IPS-NIHi7 (cell line): ENCODE results near the gene PTPRD.

ENCODE experiments used
- DNase-seq: peaks from one replicate; pipeline ENCODE4 v3.0.0; 2012; ENCODE audit warnings: mixed read lengths; ENCODE audit errors: extremely low spot score

Gene PTPRD

DNA sequence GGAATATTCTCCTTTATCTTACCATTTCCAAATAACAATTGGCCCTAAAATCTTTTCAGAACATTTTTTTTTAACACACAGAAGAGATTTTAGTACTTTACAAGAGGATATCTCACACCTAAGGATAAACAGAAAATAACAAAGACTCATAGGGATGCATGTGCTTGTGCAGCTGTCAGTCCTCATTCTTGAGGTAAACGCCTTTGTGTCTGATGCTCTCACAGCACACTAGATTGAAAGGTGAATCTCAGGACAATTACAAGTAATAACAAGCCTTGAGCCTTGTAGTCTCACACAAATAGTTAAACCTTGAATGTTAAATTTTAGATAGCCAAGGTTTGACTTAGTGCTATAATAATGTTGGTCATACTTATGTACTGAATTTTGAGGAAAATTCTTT lies 439.2 kb downstream of the PTPRD start:
- no peak for DNase-seq

DNA sequence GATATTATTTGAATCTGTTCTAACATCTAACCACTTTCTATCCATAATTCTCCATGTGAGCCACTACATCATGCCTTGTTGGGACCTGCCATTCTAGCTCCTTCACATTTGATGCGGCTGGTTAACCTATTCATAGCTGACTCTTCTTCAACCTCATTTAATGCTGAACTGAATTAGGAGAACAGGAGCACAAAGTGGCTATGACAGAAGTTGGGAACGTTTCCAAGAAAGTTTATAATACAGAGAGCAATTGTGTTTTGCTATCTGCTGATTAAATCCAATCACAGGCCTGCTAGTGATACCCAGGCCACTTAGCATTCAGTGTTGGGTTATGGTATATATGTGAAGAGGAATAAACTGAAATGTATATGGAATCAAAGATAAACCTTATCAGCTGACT lies 440.3 kb downstream of the PTPRD start:
- DNase-seq, result no peak

DNA sequence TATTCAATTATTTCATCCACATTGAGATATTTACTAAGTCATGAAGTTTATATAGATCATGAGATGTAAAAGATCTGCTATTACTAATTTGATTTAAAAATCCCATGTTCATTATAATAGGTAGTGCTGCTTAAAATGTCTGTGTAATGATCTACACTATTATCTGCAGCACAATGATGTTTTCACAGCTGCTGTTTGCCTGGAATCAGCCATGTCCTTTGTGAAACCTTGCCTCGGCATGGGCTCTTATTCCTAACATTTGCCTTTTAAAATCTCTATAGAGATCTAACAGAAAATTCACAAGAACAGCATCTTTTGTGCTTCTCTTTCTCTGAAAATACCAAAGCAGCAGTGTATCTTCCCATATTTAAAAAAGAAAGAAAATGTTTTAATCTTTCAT lies 444.6 kb downstream of the PTPRD start:
- DNase-seq, result no peak

DNA sequence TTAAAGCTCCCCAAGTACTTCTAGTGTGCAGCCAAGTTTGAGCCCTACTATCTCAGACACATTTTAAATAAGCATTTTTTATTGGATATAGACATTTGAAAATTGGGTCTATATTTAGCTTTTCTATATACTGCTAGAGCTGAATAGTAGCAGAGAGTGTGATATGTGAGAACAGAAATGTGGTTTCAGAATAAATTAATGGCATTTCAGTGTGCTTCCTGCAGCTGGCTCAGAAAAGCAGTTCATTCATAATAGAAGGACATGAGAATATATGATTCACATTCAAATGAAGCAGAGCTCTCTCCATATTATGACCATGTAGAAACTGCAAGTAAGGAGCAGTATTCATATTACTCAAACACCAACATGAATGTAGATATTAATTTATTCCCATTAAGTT lies 464.0 kb downstream of the PTPRD start:
- no peak for DNase-seq

DNA sequence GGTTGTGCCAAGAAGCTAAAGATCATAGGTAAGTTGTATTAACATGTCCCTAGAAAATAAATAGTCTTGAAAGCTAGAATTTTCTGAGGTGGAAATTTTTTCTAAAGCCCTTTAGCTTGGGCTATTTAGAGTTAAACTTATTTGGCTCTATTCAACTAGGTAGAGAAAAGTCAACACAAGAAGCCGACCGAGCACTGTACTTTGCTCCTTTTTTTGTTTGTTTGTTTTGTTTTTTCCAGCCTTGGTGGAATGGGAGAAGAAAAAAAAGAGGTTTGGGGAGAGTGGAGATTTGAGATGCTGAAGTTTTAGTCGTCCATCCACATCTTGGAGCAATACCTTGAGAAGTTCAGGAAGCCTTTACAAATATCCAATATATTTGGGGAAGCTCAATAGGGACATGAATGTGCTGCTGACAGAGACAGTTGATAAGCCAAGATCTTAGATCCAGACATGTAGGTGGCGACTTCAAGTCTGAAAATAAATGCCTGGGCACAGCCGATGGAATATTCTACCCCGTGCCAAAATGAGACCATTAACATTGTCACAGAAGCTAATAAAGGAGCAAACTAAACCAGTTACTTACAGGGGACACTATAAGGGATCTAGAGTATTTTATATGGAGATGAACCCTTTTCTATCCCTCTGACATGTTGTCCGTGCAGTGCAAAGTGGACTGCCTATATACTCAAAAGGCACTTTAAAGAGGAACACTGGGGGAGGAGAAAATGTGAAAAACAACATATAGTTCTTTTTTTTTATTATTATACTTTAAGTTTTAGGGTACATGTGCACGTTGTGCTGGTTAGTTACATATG lies 466.1 kb downstream of the PTPRD start:
- no peak for DNase-seq

DNA sequence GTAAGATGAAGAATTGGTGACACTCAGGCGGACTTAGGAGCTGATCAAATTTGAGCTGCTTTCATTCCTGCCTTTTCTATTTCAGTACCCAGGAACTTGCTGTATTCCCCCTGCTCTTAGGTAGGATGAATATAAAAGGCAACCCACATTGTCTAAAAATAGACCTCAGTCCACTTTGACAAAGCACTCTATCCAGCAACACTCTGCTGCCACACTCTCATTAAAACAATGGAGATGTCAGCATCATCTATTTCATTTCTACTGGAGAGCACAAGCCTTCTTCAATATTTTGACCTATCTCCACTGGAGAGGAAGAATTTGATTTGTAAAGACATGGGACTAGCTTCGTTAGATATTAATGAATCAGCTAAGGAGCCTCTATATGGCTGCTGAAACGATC lies 468.4 kb downstream of the PTPRD start:
- no peak for DNase-seq

DNA sequence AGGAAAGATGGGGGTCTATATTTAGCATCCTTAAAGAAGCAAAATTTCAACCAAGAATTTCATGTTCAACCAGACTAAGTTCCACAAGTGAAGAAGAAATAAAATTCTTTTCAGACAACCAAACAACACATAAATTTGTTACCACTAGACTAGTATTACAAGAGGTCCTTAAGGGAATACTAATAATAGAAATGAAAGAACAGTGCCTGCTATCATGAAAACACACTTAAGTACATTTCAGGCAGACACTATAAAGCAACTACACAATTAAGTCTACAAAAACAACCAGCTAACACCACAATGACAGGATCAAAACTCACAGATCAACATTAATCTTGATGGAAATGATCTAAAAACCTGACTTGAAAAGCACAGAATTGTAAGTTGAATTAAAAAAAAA lies 477.2 kb downstream of the PTPRD start:
- no peak for DNase-seq

DNA sequence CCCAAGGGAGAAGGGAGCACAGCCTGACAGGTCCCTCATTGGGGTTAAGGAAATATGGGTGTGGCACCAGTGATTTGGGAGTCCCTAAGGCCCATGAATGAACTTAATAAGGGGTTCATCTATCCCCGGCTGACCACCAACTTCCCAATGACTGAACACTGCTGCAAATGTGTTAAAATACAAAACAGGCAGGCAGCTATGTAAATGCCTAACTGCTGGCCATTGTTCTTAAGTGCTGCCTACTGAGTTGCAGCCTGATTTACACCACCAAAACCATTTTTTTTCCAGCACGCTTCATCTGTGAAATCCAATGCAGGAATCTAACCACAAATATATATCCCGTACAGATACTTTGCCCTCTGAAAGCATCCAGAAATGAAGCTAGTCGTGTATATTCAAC lies 478.5 kb downstream of the PTPRD start:
- DNase-seq, result peak; percentile 10

DNA sequence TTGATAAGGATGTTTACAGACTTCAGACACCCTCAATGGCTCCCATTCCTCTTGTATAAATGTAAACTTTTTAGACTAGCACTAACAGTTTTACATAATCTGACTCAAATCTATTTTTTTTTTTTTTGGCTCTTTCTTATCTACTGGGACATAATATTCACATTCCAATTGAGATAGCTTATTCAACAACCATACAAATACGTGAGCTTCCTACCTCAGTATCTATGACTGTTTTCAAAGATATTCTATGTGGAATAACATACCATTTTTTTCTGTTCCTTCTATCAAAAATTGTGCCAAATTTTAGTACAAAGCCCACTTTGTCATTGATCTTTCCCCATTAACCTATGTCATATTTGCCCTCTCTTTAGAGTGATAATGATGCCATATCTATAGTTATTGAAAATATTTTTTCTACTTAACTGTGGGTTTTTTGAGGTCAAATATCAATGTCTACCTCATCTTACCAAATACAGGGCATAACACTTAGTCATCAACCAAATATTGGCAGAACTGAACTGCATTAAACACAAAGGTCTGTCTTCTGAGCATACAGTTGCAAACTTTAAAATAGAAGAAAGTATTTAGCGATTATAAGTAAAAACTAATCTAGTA lies 482.6 kb downstream of the PTPRD start:
- DNase-seq, result no peak

DNA sequence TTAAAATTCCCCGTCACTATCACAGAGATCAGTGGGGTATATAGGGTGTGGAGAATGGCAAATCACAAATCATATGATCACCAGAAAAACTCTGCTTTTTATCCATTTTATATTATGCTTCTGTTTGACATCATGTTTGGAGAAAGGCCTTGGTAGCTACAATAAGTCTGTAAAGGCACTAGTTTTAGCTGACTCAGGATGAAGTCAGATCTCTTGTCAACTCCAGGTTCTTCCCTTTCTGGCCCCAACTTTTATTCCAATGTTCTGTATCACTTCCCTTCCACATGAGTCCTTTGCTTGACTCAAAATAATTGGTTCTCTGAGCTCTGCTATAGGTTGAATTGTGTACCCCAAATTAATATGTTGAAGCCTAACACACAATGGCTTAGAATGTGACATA lies 484.9 kb downstream of the PTPRD start:
- DNase-seq, result no peak

DNA sequence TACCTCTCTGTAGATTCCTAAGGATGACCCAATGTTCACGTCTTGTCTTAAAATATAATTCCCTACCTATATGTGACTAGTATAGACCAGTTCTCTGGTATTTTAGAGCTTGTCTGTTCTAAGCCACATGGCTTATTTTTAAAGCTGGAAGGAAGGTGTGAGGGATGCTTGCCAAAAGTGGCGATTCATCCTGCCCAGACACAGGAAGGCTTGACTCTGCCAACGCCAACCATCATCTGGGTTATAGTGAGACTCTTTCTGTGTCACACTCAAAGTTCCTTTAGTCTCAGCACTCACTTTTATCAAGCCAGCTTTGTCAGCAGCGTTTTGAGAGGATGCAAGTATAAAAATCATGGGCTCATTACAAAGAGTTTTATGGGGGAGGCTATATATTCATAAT lies 500.0 kb downstream of the PTPRD start:
- DNase-seq, result no peak

DNA sequence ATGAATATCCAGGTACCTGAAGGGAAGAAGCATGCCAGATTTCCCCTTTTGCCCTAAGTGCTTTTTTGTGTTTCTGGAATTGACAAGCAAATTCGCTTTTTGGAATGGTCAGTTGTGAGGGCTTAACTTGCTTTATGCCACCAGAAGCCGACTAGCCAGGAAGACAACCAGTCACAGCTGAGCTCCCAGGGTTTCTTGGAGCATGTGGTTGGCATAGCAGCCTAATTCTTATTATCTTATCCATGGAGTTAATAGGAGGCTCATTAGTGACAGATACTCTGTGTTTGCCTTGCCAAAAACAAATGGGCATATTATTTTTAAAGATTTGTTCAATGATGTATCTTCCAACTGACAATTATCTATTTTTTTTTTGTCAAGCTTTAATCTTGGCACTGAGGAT lies 500.7 kb downstream of the PTPRD start:
- no peak for DNase-seq

DNA sequence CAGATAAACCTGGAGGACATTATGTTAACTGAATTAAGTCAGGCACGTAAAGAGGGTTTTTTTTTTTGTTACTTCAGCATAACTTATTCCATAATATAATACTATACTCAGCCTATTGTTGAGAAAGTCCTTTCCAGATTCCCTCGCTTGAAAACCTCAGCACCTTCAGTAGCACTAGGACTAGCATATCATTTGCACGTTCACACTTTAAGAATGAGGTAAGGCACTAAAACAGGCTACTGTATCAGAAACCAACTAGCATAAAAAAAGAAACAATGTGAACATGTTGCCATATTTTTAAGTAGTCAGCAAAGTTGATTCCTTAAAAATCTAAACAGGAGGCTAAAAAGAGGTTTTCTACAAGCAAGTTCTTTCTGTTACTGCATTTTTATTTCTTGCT lies 504.0 kb downstream of the PTPRD start:
- no peak for DNase-seq

DNA sequence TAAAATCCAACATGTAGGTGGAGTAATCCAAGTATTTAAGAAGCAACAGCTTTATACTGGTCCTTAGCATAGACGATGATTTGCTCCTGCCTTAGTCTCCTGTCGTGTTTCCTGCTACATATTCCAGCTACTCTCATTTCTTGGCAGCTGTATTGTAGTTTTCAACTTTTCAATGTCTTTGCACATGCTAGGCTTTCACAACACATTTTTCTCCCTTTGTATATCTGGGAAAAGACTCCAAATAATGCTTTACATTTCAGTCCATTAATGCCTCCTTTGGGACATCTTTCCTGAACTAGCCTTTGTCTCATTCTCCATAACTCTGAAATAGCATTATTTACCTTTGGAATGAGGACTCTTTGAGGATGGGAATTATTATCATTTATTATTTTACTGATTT lies 508.0 kb downstream of the PTPRD start:
- no peak for DNase-seq

DNA sequence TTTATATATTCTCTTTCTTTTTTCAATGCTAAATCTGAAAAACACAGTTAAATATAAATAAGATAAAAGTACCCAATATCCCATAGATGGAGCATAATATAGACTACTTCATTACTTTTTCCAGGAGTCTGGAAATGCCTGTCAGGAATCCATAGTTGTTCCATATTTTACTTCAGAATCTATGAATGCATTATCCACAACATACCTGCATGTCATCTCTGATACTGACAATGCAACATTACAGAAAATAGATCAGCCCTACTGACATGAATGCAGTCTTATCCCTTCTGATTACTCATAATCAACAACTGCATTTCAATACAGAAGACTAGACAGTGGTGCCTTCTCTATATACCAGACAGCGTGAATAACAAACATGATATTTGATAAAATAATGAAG lies 517.6 kb downstream of the PTPRD start:
- DNase-seq, result no peak

DNA sequence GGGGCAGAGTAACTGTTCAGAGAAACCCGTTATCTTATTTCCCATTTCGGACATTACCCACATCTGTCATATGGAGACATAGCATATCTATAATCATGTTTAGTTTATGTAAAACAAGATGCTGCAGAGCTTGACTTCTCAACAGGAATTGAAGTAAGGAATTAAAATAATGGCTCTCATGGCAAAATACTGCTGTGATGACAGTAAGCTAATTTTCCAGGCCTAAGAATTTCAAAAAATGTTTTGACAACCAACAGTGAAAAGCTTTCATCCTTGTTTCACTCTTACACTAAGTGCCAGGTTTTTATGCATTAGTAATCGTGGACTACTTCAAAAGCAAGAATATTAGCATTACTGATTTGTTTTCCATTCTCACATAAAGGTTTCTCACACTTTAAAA lies 518.2 kb downstream of the PTPRD start:
- DNase-seq, result no peak

DNA sequence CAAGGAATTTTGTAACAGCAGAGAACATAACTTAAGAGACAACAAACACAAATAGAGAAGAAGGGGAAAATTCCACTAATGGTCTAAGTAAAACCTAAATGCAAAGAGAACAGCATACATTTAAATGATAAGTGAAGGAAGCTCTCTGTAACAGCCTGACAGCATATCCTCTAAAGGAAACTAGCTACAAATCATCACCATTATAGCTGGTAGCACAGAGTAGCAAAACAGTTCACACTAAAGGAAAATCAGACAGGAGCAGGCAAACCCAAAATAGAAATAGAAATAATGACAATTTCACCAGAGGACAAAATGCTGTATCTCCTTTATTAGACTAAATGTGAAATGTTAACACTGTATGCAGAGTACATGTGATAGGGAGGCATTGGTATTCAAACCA lies 532.8 kb downstream of the PTPRD start:
- no peak for DNase-seq

DNA sequence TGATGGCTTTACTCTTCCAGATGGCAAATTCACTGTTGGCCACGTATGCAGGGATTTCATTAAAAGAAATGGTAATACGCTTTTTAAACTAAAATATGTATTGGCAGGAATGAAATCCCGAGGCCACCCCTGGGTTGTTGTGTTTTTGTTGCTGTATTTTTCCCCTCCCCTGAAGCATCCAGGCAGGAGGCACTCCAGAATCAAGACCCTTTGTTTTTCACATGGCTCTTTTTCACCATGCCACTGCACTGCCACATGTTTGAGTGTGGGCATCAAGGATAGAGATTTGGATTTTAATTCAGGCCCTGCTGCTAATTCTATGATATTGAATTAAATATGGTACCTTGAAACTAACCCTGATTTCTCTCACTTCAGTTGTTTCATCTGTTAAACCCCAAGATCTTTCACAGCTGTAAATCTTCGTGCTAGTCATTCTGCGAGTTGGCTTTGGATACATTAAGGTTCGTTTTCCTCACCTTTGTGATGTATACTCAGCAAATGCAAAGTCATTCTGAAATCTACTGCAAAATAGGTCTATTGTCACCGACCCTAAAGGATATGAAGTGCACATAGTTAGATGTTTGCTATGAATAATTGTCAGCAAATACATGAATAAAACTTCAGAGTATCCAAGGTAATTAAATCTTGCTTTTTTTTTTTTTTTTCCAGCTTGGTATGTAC lies 533.4 kb downstream of the PTPRD start:
- no peak for DNase-seq

DNA sequence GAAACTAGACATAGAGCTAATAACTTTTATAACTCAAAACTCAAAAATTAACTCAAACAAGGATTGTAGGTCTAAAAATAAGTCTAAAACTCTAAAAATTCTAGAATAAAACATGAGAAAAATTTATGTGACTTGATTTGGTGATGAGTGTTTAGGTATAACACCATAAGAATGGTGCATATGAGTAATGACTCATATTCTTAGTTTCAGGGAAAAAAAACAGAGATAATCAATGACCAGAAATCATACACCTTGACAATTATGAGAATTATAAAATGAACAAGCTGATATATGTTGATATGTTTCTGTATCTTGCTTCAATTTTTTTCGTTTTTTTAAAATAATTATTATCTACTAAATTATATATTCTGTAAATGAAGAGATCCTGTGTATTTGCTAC lies 541.2 kb downstream of the PTPRD start:
- no peak for DNase-seq

DNA sequence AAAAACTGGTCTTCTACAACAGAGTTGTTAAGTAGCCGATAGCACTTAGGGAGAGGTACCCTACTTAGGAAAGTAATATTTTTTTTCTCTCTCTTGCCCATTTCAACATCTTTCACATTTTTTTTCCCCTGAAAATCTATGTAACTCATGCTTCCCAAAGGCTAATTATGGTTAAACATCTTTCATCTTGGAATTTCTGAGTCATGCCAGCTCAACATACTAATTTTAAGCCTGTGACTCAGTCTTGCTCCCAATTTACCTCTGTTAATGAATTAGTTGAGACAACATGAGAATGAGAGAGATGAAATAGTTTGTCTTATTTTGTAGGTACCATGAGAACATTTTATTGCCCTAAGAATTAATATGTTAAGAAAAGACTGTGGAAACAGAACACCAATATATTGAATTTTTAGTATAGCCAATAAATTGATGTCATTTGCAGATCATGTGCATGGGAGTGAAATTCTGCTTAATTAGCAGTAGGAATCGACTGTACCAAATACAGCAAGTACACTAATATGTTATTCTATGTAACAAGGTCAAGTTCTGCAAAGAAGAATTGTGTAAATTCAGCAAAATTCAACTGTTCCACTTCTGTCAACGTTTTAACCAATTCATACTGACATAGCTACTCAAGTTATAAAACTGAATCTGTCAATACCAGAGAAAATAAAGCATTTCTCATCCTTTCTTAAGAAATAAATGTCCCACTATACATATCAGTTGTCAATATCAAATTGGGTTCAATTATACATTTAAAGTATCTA lies 550.0 kb downstream of the PTPRD start:
- DNase-seq, result no peak

DNA sequence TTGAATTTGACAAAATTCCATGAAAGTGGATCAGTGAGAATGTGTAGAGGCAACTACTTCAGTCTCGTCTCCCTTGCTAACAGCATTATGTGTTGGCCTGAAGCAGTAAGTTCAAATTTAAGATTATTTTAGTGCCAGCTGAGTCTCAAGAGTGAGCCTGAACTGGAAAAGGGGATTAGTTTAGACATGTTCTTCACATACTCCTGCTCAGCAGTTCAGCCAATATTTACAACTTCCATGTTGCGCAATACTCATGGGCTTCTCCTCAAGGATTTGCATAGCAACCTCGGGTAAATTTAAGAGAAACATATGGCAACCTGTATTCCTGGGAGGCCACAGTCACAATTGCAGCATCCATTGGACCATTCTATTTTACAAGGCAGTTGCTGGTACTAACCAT lies 553.8 kb downstream of the PTPRD start:
- no peak for DNase-seq

DNA sequence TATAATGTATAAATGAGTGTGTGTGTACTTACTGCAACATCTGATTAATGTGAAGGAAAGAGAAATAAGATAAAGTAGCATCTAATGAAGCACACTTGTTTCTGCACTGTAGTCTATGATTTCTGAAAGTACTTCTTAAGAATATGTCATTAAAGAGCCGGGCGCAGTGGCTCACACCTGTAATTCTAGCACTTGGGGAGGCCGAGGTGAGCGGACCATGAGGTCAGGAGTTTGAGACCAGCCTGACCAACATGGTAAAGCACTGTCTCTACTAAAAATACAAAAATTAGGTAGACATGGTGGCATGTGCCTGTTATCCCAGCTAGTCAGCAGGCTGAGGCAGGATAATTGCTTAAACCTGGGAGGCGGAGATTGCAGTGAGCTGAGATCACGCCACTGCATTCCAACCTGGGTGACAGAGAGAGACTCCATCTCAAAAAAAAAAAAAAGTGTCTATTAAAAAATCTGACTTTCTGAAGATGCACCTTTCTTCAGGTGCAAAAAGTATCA lies 556.9 kb downstream of the PTPRD start:
- DNase-seq, result no peak
